ENCODE measurements around the gene CLTC.
A peak's percentile ranks its signal among the peaks of the same experiment; 100 is the strongest.

Gene CLTC

DNA sequence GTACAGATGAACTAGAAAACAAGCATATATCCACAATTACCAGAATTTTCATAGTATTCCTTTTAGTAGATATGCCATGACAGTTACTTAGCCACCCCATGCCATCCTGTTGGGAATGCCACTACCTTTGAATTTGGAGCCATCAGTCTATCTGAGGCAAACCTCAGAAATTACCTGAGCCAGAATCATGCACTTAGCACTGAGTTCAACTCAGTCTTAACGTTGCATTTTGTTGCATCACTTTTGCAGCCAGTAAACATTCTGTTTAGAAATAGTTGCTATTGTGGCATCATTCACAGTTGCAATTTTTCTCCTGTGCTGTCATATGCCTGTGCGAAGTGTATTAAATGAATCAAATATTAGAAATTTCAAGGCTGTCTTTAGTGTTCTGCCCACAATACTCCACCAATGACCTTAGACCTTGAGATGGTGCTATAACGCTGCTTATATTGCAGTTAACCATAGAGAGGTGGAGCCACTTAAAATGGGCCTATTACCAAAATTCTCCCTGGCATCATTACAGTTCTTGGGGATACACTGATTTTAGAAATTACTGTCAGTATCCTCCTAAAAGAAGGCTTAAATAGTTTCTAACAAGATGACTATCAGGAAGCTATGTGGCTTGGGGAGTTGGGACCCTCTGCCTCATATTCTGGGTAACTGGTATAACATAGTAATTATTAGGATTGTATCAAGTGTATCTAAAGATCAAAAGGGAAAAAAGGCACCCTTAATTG is 76.4 kb downstream of the CLTC start:
- no peak overlapping the region for H3K4me3 ChIP-seq (ENCODE audit: low read depth, low read length)
- TF ChIP-seq, protein P1, sequence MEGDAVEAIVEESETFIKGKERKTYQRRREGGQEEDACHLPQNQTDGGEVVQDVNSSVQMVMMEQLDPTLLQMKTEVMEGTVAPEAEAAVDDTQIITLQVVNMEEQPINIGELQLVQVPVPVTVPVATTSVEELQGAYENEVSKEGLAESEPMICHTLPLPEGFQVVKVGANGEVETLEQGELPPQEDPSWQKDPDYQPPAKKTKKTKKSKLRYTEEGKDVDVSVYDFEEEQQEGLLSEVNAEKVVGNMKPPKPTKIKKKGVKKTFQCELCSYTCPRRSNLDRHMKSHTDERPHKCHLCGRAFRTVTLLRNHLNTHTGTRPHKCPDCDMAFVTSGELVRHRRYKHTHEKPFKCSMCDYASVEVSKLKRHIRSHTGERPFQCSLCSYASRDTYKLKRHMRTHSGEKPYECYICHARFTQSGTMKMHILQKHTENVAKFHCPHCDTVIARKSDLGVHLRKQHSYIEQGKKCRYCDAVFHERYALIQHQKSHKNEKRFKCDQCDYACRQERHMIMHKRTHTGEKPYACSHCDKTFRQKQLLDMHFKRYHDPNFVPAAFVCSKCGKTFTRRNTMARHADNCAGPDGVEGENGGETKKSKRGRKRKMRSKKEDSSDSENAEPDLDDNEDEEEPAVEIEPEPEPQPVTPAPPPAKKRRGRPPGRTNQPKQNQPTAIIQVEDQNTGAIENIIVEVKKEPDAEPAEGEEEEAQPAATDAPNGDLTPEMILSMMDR (IDR thresholded peaks at IDR 0.05; ENCODE audit: low read depth, low read length): no peak
- TF ChIP-seq MYC (IDR thresholded peaks at IDR 0.05; ENCODE audit: low read depth, low read length): no peak
- TF ChIP-seq POLR2A (IDR thresholded peaks at IDR 0.05; ENCODE audit: extremely low read depth, insufficient read length): no peak
- TF ChIP-seq, protein P2, sequence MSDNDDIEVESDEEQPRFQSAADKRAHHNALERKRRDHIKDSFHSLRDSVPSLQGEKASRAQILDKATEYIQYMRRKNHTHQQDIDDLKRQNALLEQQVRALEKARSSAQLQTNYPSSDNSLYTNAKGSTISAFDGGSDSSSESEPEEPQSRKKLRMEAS (IDR thresholded peaks at IDR 0.05; ENCODE audit: low read depth, low read length): no peak
- no peak for DNase-seq (ENCODE audit: low read depth)

DNA sequence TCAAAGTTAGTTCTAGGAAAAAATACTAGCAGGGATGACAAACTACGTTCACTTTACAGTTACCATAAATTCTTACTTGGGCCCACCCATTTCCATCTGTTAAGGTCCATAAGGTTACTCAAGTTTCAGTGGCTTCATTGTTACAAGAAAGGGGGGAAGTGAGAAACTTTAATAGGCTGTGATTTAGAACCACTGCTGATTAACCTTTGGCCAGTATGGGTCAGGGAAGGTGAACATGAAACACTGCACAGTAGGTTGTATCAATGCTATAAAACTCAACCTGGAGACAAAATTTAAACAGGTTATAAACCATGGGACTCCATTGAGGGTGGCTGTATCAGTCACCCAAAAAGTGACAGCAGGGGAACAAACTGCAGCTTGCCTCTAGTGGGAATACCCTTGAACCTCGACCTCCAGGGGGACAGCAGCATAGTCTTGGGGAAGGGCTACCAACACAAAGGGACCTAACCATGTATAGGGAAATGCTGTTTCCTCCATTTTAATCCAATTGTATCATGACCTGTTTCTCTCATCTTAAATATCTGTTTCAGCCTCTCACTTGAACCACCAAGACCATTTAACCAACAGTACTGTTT is 77.1 kb downstream of the CLTC start:
- DNase-seq (ENCODE audit: low read depth): no peak
- TF ChIP-seq, protein P1 (IDR thresholded peaks at IDR 0.05; ENCODE audit: low read depth, low read length): no peak
- no peak for TF ChIP-seq POLR2A (IDR thresholded peaks at IDR 0.05; ENCODE audit: extremely low read depth, insufficient read length)
- TF ChIP-seq, protein P2 (IDR thresholded peaks at IDR 0.05; ENCODE audit: low read depth, low read length): no peak
- TF ChIP-seq MYC (IDR thresholded peaks at IDR 0.05; ENCODE audit: low read depth, low read length): no peak
- H3K4me3 ChIP-seq (ENCODE audit: low read depth, low read length): no peak overlapping the region

DNA sequence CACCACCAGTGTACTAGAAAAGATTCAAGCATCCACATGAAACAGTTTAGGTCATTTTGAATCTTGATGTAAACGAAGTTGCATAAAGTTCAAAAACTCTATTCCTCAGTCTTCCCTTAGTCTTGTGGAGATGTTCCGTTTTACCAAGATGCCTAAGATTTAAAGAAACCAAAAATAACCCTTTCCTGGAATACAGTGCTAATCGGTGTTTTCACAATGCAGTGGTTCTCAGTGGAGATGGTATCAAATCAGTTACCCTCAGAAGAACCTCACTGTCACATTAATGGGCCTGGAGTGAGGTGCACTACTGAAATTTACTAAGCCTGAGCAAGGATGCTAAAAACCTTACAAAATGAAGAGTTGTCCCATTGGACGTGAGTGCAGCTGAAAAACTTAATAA is 78.4 kb downstream of the CLTC start:
- TF ChIP-seq, protein P1 (IDR thresholded peaks at IDR 0.05; ENCODE audit: low read depth, low read length): no peak
- TF ChIP-seq MYC (IDR thresholded peaks at IDR 0.05; ENCODE audit: low read depth, low read length) (no peak), POLR2A (IDR thresholded peaks at IDR 0.05; ENCODE audit: extremely low read depth, insufficient read length) (no peak)
- TF ChIP-seq, protein P2 (IDR thresholded peaks at IDR 0.05; ENCODE audit: low read depth, low read length): no peak
- H3K4me3 ChIP-seq (ENCODE audit: low read depth, low read length): peak overlapping the region; percentile 33
- DNase-seq (ENCODE audit: low read depth): no peak

DNA sequence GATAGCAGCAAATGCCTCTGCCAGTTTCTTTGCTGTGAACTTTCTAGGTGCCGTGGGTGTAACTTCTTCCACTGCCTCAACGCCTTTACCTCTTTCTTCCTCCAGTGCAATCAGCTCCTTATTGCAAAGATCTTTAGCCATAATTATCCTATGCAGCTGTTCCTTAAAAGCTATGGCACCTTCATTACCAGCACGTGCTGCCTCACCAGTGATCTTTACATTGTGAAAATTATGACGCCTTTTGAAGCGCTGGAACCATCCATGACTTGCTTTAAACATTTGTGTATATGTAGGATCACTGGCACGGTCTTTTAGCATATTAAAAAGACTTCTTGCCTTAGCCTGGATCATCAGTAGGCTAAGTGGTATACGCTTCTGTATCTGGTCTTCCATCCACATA is 79.5 kb downstream of the CLTC start:
- peak overlapping the region; percentile 33 for H3K4me3 ChIP-seq (ENCODE audit: low read depth, low read length)
- no peak for DNase-seq (ENCODE audit: low read depth)
- TF ChIP-seq MYC (IDR thresholded peaks at IDR 0.05; ENCODE audit: low read depth, low read length): no peak
- TF ChIP-seq, protein P1 (IDR thresholded peaks at IDR 0.05; ENCODE audit: low read depth, low read length): no peak
- TF ChIP-seq POLR2A (IDR thresholded peaks at IDR 0.05; ENCODE audit: extremely low read depth, insufficient read length): no peak

DNA sequence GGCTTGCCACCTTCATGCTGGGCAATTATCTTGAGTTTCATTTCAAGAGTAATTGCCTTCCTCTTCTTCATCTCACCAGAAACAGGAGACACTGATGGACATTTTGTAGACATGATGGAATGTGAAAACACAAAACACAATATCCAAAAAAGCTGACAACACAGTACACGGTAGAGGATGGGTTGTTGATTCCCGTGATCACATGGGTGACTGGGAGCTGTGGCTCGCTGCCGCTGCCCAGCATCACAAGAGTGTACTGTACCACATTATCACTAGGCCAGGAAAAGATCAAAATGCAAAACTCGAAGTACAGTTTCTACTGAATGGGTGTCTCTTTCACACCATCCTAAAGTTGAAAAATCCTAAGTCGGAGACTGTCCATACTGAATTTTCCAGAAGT is 80.1 kb downstream of the CLTC start:
- no peak overlapping the region for H3K4me3 ChIP-seq (ENCODE audit: low read depth, low read length)

More for the DNA sequence above, 80.1 kb downstream of the CLTC start:
- DNase-seq (ENCODE audit: low read depth): no peak
- TF ChIP-seq, protein P2 (IDR thresholded peaks at IDR 0.05; ENCODE audit: low read depth, low read length): no peak
- TF ChIP-seq POLR2A (IDR thresholded peaks at IDR 0.05; ENCODE audit: extremely low read depth, insufficient read length) (no peak), MYC (IDR thresholded peaks at IDR 0.05; ENCODE audit: low read depth, low read length) (no peak)
- TF ChIP-seq, protein P1 (IDR thresholded peaks at IDR 0.05; ENCODE audit: low read depth, low read length): no peak

Measured in NB4 (cell line).